Activated naive CD8-positive, alpha-beta T cell treated with anti-CD3 and anti-CD28 coated beads for 36 hours (primary cell): Measurements from ENCODE around the gene SCGB1C1. TPM values are rescaled to one million over a fixed set of nuclear protein-coding genes. Genes with fewer than 3 reads are reported as not detected.
A peak's percentile ranks its signal among the peaks of the same experiment; 100 is the strongest.

ENCODE experiments used
- DNase-seq: peaks from one replicate; pipeline ENCODE4 v3.0.0; 2021
- H3K27ac Mint-ChIP-seq: one replicate; pipeline ENCODE4 v1.8.0; 2022; ENCODE audit warnings: mild to moderate bottlenecking, moderate library complexity, mixed read lengths
- H3K27me3 Mint-ChIP-seq: one replicate; pipeline ENCODE4 v1.8.0; 2022; ENCODE audit warnings: mild to moderate bottlenecking, mixed read lengths
- H3K36me3 Mint-ChIP-seq: one replicate; pipeline ENCODE4 v1.8.0; 2021; ENCODE audit warnings: mild to moderate bottlenecking, mixed read lengths
- H3K4me1 Mint-ChIP-seq: one replicate; pipeline ENCODE4 v1.8.0; 2021; ENCODE audit warnings: mixed read lengths
- H3K4me3 Mint-ChIP-seq: one replicate; pipeline ENCODE4 v1.8.0; 2022; ENCODE audit warnings: mild to moderate bottlenecking, moderate library complexity, mixed read lengths
- H3K9me3 Mint-ChIP-seq: one replicate; pipeline ENCODE4 v1.8.0; 2022; ENCODE audit warnings: mixed read lengths
- total RNA-seq, 2 experiments: library from RNA; stranded (reverse); gene quantifications; one replicate each; pipeline ENCODE4 v1.2.3, GENCODE V29; 2021

Gene SCGB1C1
- total RNA-seq, 2 experiments from 2014 or later: not detected

GRCh38 chr11:221998-222789 lies 29.3 kb downstream of the SCGB1C1 start:
- DNase-seq: no peak

GRCh38 chr11:223026-223789 lies 30.3 kb downstream of the SCGB1C1 start:
- Mint-ChIP-seq H3K9me3 (no peaks in the 10 kb centered on the region), H3K4me3 (no peak overlapping the region), H3K4me1 (peaks cover 11% of the 10 kb centered on the region), H3K36me3 (peaks cover 6% of the 10 kb centered on the region), H3K27ac (no peak overlapping the region), H3K27me3 (no peaks in the 10 kb centered on the region)
- no peak for DNase-seq

More at GRCh38 chr11:221998-222789, 29.3 kb downstream of the SCGB1C1 start:
- Mint-ChIP-seq H3K36me3 (peaks cover 5% of the 10 kb centered on the region), H3K27me3 (no peaks in the 10 kb centered on the region), H3K9me3 (no peaks in the 10 kb centered on the region), H3K4me1 (peaks cover 12% of the 10 kb centered on the region), H3K27ac (no peak overlapping the region), H3K4me3 (no peak overlapping the region)

- no peak for DNase-seq
- peaks cover 6% of the 10 kb centered on the region for H3K36me3 Mint-ChIP-seq
- no peak overlapping the region for H3K27ac Mint-ChIP-seq
- no peak overlapping the region for H3K4me3 Mint-ChIP-seq
- H3K4me1 Mint-ChIP-seq: peaks cover 18% of the 10 kb centered on the region
- H3K27me3 Mint-ChIP-seq: no peaks in the 10 kb centered on the region
- no peaks in the 10 kb centered on the region for H3K9me3 Mint-ChIP-seq
Observed at GRCh38 chr11:223884-224283, 31.0 kb downstream of the SCGB1C1 start.

- H3K36me3 Mint-ChIP-seq: peaks cover 6% of the 10 kb centered on the region
- no peaks in the 10 kb centered on the region for H3K9me3 Mint-ChIP-seq
- peaks cover 19% of the 10 kb centered on the region for H3K4me1 Mint-ChIP-seq
- no peaks in the 10 kb centered on the region for H3K27me3 Mint-ChIP-seq
- DNase-seq: no peak
- no peak overlapping the region for H3K4me3 Mint-ChIP-seq
- H3K27ac Mint-ChIP-seq: no peak overlapping the region
Observed at GRCh38 chr11:224424-224823, 31.5 kb downstream of the SCGB1C1 start.

GRCh38 chr11:225734-226453 lies 33.0 kb downstream of the SCGB1C1 start:
- no peaks in the 10 kb centered on the region for H3K9me3 Mint-ChIP-seq
- H3K36me3 Mint-ChIP-seq: peaks cover 9% of the 10 kb centered on the region
- H3K4me3 Mint-ChIP-seq: no peak overlapping the region
- peaks cover 19% of the 10 kb centered on the region for H3K4me1 Mint-ChIP-seq
- DNase-seq: no peak
- no peaks in the 10 kb centered on the region for H3K27me3 Mint-ChIP-seq
- H3K27ac Mint-ChIP-seq: peak overlapping the region; percentile 23

- H3K36me3 Mint-ChIP-seq: peaks cover 6% of the 10 kb centered on the region
- no peaks in the 10 kb centered on the region for H3K9me3 Mint-ChIP-seq
- no peaks in the 10 kb centered on the region for H3K27me3 Mint-ChIP-seq
- H3K4me3 Mint-ChIP-seq: no peak overlapping the region
- H3K4me1 Mint-ChIP-seq: peaks cover 19% of the 10 kb centered on the region
- no peak overlapping the region for H3K27ac Mint-ChIP-seq
- no peak for DNase-seq
Observed at GRCh38 chr11:227824-228379, 35.0 kb downstream of the SCGB1C1 start.

GRCh38 chr11:230431-230830 lies 37.6 kb downstream of the SCGB1C1 start:
- Mint-ChIP-seq H3K36me3 (peaks cover 4% of the 10 kb centered on the region), H3K9me3 (no peaks in the 10 kb centered on the region), H3K27me3 (no peaks in the 10 kb centered on the region), H3K4me1 (peaks cover 33% of the 10 kb centered on the region), H3K4me3 (no peak overlapping the region), H3K27ac (no peak overlapping the region)
- DNase-seq: no peak

- H3K4me3 Mint-ChIP-seq: no peak overlapping the region
- no peak for DNase-seq
- peaks cover 2% of the 10 kb centered on the region for H3K36me3 Mint-ChIP-seq
- H3K4me1 Mint-ChIP-seq: peaks cover 27% of the 10 kb centered on the region
- H3K27me3 Mint-ChIP-seq: no peaks in the 10 kb centered on the region
- H3K9me3 Mint-ChIP-seq: no peaks in the 10 kb centered on the region
- H3K27ac Mint-ChIP-seq: peak overlapping the region; percentile 27
Observed at GRCh38 chr11:232783-233565, 40.1 kb downstream of the SCGB1C1 start.

- H3K4me3 Mint-ChIP-seq: peak overlapping the region; percentile 87
- H3K27me3 Mint-ChIP-seq: no peaks in the 10 kb centered on the region
- H3K4me1 Mint-ChIP-seq: peaks cover 35% of the 10 kb centered on the region
- peaks cover 18% of the 10 kb centered on the region for H3K36me3 Mint-ChIP-seq
- no peak for DNase-seq
- H3K9me3 Mint-ChIP-seq: no peaks in the 10 kb centered on the region
- H3K27ac Mint-ChIP-seq: peak overlapping the region; percentile 91
Observed at GRCh38 chr11:235180-235579, 42.3 kb downstream of the SCGB1C1 start.

- H3K9me3 Mint-ChIP-seq: no peaks in the 10 kb centered on the region
- peaks cover 37% of the 10 kb centered on the region for H3K4me1 Mint-ChIP-seq
- no peak for DNase-seq
Observed at GRCh38 chr11:235609-235996, 42.7 kb downstream of the SCGB1C1 start.

GRCh38 chr11:235997-236773 lies 43.3 kb downstream of the SCGB1C1 start, which contains the start of gene SIRT3:
TSS of gene SIRT3 (minus strand) at chr11:236342. CDS start at chr11:236328, 14 bp downstream.
- peaks cover 39% of the 10 kb centered on the region for H3K4me1 Mint-ChIP-seq
- peaks cover 21% of the 10 kb centered on the region for H3K36me3 Mint-ChIP-seq
- peak; percentile 80 for DNase-seq
- H3K9me3 Mint-ChIP-seq: no peaks in the 10 kb centered on the region
- peak within 1 kb of the TSS; percentile 99 for H3K27ac Mint-ChIP-seq
- no peaks in the 10 kb centered on the region for H3K27me3 Mint-ChIP-seq
- H3K4me3 Mint-ChIP-seq: peak within 1 kb of the TSS; percentile 95

More at GRCh38 chr11:235609-235996, 42.7 kb downstream of the SCGB1C1 start:
- H3K36me3 Mint-ChIP-seq: peaks cover 19% of the 10 kb centered on the region
- no peaks in the 10 kb centered on the region for H3K27me3 Mint-ChIP-seq
- H3K27ac Mint-ChIP-seq: peak overlapping the region; percentile 91
- H3K4me3 Mint-ChIP-seq: peak overlapping the region; percentile 87

GRCh38 chr11:236774-237767 lies 44.2 kb downstream of the SCGB1C1 start, which contains the start of gene PSMD13:
TSS of gene PSMD13 (plus strand) at chr11:236976. CDS start at chr11:237050, 74 bp downstream.
- DNase-seq: peak; percentile 95
- H3K9me3 Mint-ChIP-seq: no peaks in the 10 kb centered on the region
- peaks cover 30% of the 10 kb centered on the region for H3K36me3 Mint-ChIP-seq
- H3K4me1 Mint-ChIP-seq: peaks cover 48% of the 10 kb centered on the region
- peak within 1 kb of the TSS; percentile 99 for H3K27ac Mint-ChIP-seq
- no peaks in the 10 kb centered on the region for H3K27me3 Mint-ChIP-seq
- H3K4me3 Mint-ChIP-seq: peak within 1 kb of the TSS; percentile 95
